ENCODE measurements around the gene PLEKHG5.

GRCh38 chr1:6417961-6418667 lies 73.4 kb downstream of the PLEKHG5 start:
- TF ChIP-seq REST (IDR thresholded peaks at IDR 0.05; ENCODE audit: insufficient read depth in 1 of 2, low read depth in 2 of 2, low read length in 2 of 2) (no peak), SIN3A (IDR thresholded peaks at IDR 0.05; ENCODE audit: borderline replicate concordance, insufficient read depth, low read length) (no peak), POLR2AphosphoS5 (IDR thresholded peaks at IDR 0.05; ENCODE audit: low read depth, low read length) (no peak), TAF1 (IDR thresholded peaks at IDR 0.05; ENCODE audit: borderline replicate concordance, insufficient read depth, low read length) (no peak), FOXP2 (optimal IDR thresholded peaks at IDR 0.05; ENCODE audit: borderline replicate concordance, extremely low read depth, extremely low read length, insufficient read depth) (no peak)

Measured in PFSK-1 (cell line).